ENCODE measurements around the gene BPIFB6. TPM values are rescaled to one million over a fixed set of nuclear protein-coding genes. Genes with fewer than 3 reads are reported as not detected.

Gene BPIFB6
- total RNA-seq, 1 experiment from 2014 or later, result not detected

DNA sequence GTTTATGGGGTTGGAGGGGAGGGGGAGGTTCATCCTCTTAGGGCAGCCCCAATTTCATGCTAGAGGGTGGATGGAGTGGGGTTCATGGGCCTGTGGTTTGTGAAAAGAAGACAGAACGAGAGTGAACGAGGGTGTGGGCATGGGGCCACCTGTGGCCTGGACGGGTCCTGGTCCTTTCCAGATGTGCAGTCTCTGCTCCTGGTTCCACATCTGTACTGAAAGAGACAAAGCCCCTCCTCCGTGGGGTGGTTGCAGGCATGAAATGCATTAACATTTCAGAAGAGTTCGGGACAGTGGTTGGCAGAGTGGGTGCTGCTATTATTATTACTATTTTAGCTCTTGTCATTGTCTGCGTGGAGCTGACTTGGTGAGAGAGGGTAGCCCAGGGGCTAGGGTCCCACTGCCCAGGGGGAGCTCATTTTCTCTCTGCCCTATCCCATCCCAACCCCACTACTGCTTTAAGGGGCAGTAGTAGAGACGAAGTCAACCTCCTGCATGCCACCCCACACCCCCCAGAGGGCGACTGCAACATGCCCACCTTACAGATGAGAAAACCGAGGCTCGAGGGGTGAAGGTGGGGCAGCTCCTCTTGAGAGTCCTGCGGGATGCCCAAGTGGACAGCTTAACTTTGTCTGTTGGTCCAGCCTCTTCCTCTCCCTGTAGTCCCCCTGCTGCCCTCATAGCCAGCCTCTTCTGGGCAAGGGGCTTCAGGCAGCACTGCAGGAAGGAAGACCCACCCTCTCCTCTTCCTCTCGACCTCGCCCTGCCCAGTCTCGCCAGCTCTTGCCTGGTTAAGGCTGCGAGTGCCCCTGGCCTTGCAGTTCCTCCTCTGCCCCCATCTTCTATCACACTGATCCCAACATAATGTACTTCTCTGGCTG lies 15.5 kb upstream of the BPIFB6 start:
- no peak for DNase-seq (ENCODE audit: low spot score)

DNA sequence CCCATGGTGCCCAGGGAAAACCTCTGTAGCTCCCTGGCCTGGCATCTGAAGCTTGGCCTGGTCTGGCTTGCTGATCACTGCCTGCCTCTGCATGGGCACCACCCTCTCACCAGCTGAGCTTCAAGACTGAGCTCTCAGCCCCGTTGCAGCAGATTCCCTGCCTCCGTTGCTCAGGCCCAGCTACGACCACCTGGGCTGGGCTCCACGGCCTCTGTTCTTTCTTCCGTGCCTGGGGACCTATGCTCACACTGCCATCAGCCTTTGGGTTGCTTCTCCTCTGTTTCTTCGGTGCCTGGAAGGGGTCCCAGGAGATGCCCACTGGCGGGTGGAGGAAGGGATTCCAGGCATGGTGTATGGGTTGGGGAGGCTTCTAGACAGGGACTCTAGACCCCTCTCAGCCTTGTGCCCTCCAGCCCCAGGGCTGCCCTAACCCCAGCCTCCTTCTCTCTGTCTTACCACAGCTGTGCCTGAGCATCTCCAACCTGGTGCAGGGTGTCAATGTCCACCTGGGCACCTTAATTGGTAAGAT lies 14.8 kb upstream of the BPIFB6 start:
- DNase-seq (ENCODE audit: low spot score), result no peak

GRCh38 chr20:33017542-33017941 lies 13.9 kb upstream of the BPIFB6 start:
- DNase-seq (ENCODE audit: low spot score), result no peak

DNA sequence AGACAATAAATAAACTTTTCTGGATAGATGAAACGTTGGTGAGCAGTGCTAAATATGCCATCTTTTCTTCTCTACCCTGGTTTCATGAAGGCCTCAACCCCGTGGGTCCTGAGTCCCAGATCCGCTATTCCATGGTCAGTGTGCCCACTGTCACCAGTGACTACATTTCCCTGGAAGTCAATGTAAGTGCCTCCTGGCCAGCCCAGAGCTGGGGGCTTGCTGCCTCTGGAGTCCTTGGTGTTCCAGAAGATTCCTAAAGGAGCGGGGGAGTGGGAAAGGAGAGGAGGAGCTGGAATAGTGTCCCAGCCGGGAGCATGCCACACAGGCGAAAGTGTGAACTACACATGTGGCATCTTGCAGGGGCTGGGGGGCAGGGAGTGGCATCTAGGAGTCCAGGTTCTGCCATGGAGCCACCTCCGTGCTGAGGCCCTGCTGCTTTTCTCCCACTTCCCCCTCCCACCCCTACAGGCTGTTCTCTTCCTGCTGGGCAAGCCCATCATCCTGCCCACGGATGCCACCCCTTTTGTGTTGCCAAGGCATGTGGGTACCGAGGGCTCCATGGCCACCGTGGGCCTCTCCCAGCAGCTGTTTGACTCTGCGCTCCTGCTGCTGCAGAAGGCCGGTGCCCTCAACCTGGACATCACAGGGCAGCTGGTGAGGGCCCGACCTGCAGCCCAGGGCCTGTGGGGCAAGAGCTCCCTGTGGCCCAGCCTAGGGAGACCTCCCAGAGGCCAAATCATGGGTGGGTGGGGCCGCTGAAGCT lies 13.1 kb upstream of the BPIFB6 start:
- DNase-seq (ENCODE audit: low spot score), result no peak

DNA sequence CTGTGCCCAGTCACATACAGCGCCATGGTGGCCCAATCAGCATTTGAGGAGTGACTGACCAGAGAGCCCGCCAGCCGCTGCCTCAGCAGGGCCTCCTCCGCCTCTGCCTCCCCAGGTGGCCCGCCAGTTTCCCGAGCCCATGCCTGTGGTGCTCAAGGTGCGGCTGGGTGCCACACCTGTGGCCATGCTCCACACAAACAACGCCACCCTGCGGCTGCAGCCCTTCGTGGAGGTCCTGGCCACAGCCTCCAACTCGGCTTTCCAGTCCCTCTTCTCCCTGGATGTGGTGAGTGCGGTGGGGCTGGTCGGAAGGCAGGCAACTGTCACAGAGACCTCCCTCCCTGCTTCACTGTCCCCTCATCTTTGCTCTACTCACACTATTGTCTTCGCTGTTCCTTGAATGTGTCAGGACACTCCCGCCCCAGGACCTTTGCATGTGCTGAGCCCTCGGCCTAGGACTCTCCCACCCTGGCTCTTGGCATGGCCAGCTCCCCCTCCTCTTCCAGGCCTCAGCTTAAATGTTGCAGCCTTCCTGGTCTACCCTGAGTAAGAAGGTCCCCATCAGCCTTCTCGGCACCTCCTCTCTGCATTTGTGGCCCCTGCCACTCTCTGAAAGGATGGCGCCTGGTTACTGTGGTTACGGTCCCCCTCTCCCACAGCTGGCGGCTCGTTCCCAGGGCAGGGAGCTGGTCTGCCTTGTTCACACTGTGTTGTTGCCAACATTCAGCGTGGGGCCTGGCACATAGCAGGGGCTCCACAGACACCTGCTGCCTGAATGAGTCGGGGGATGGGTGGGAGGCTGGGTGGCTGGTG lies 11.8 kb upstream of the BPIFB6 start:
- no peak for DNase-seq (ENCODE audit: low spot score)

DNA sequence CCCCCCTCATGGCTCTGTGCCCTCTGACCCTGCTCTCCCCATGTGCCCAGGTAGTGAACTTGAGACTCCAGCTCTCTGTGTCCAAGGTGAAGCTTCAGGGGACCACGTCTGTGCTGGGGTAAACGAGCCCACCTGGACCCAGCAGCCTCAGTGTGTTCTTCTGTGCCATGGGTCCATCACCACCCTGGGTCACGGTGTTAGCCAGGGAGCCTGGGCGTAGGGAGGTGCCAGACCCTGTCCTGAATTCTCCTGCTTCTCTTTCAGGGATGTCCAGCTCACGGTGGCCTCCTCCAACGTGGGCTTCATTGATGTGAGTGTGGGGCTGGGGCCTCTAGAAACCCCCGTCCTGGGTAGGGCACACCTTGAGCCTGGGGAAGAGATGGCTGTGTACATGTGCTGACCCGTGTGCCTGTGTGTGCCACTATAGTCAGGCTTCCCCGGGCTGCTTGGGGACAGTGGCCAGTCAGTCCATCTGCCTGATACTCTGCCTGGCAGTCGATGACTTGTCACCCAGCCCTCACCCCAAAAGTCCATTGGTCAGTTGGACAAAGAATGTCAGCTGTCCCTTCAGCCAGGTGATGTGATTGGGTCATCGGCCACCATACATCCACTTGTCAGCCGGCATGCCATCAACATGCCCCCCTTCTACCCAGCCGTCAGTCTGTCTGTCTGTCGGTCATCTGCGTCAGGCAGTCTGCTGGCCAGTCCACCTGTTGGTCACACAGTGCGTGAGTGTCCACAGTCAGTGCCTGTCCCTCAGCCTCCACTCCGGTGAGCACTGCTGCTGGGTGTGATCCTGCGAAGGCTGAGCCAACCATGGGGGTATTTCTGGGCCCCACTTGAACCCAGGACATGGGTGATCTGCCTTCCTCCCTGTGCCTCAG lies 10.9 kb upstream of the BPIFB6 start:
- DNase-seq (ENCODE audit: low spot score), result no peak

- DNase-seq (ENCODE audit: low spot score), result no peak
Measured at GRCh38 chr20:33021879-33022278, 9.6 kb upstream of the BPIFB6 start.

- no peak for DNase-seq (ENCODE audit: low spot score)
Measured at GRCh38 chr20:33022289-33022688, 9.2 kb upstream of the BPIFB6 start.

- no peak for DNase-seq (ENCODE audit: low spot score)
Measured at GRCh38 chr20:33022694-33023438, 8.6 kb upstream of the BPIFB6 start.

DNA sequence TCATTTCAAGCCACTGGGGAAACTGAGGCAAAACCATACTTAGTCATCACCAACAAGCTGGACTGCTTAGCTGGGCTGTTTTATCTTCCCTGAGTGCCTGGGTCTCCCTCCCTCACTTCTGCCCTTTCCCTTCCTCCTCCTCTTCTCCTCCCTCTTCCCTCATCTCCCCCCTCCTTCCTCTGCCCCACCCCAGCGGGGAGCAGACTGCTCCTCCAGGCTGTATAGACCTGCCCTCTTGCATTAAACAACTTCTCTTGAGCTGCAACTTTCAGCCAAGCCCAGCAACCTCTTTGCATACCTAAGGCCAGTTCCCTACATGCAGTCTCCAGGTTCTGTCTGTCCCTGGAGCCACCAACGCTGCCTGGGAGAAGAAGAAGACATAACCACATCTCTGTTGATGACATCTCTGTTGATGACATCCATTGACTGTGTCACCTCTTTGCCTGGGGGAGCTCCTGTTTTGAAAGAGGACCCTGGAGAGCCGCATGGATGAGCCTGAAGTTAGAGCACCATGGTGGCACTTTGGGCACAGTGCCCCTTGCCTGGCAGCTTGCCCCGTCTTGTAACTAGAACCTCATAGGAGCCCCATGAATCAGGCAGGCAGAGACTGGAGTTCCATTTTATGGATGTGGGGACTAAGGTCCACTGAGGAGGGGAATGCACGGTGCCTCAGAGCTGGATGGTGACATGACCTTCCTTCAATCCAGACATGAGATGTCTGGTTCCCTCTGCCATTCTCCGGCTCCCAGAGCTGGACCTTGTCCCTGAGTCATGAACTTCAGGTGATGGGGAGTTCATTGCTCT lies 7.8 kb upstream of the BPIFB6 start:
- DNase-seq (ENCODE audit: low spot score), result no peak

DNA sequence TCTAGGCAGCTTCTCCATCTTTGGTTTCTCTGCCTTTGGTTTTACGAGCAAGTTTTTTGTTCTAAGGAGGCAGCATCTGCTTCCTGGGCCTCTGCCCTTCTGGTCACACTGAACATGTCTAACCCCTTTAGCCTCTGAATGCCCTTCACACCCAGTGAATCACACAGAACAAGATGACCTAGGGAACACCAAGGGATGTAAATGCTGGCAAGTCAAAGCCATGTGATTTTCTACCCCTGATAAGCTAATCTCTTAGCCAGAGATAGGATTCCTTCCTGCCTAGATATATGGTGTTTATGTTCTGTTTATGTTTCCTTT lies 7.2 kb upstream of the BPIFB6 start:
- no peak for DNase-seq (ENCODE audit: low spot score)

- no peak for DNase-seq (ENCODE audit: low spot score)
Measured at GRCh38 chr20:33024609-33025317, 6.7 kb upstream of the BPIFB6 start.

DNA sequence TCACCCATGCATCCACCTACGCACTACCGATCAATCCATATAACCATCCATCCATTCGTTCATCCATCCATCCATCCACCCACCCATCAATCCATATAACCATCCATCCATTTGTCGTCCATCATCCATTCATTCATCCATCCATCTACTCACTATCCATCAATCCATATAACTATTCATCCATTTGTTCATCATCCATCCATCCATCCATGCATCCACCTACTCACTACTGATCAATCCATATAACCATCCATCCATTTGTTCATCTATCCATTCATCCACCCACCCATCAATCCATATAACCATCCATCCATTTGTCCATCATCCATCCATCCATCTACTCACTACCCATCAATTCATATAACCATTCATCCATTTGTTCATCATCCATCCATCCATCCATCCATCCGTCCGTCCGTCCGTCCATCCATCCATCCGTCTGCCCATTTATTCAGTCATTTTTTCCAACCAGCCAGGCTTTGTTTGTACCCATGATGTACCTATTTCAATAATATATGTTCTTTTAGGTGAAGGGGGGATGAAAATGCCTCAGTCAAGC lies 6.1 kb upstream of the BPIFB6 start:
- no peak for DNase-seq (ENCODE audit: low spot score)

DNA sequence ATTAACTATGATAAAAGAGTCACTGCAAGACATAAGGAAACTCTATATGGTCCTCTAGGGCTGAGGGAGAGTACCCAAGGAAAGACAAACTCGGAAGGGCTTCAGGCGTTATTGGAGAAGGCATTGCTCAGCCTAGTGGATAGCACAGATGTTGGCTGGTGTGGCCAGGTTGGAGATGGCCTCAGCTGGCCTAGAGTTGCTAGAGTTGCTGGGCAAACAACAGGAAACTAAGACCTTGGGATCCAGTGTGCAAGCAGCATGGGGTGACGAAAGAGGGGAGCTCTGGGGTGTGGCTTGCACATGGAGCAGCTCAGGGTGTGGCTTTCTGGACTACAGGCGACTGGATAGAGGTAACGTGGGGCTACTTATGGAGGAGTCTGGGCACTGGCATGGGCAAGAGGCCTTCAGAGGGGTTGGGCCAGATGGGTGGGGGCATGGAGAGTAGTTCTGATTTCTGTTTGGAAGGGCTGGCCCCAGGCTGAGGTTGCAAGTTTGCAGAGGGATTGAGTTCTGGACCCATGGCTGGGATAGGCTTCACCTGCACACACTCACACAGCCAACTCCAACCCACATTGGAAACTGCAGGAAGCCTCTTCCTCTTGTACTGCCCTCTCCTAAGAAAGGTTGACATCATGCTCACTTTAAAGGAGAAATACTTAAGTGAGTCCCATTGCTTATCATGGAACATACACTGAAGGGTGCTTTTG lies 5.2 kb upstream of the BPIFB6 start:
- DNase-seq (ENCODE audit: low spot score), result no peak

DNA sequence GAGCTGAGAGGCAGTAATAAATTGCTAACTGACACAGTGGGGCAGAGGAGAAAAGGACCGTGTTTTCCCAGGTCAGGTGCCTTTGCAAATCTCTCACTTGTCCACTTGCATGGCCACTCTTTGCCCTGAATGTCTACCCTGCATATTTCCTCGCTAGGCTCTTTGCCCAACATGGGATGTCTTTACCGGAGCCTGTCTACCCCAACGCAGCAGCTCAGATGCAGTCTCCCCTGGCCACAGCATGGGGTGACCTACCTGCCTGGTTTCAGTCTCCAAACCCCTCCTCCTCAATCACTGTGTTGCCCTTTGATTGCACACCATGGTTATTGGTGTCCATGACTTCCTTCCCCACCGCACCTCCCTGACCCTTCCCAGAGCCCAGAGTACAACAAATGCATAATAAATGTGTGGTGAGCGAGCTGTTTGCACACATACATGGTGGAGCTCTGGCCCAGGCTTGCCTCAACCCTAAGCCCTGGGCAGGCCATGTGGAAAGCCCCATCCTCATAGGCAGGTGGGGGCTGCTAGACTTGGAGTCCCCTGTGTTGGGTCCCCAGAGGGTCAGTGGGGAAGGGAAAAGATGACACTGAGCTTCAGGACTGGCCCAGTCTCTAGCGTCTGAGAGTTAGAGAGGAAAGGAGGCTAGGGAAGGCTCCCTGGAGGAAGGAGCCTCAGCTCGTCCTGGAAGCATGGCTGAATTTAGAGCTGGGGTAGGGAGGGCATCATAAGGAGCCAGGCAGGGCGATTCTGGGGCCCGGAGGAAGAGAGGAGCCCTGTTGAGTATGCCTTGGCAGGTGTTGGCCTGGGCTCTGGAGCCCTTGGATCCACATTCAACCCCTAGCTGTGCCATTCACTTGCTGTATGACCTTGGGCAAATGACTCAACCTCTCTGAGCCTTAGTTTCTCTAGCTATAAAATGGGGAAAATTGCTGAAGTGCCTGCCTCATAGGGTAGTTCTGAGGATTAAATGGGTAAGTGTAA lies 4.4 kb upstream of the BPIFB6 start:
- no peak for DNase-seq (ENCODE audit: low spot score)

All from A172 (cell line).